K562 (cell line): ENCODE measurements around the gene CDKN2B-AS1. TPM values are rescaled to one million over a fixed set of nuclear protein-coding genes. Genes with fewer than 3 reads are reported as not detected.

Source experiments
- ATAC-seq: fragments of 200-7000 bp; cut with Tn5 transposase; 3 replicates; pipeline ENCODE4 v1.9.1; 2020; ENCODE audit warnings: moderate library complexity
- BruUV-seq: library from RNA; stranded (reverse); fragments of 400-500 nt; replicated peaks from 2 replicates; lab custom pipeline; 2021; lab: Mats Ljungman, UMichigan
- CTCF ChIA-PET: fragments of 300-600 bp; formaldehyde crosslinking; extraction: SDS; loops from one replicate; lab custom pipeline; 2021; ENCODE audit warnings: low intra/inter-chr PET ratio; lab: Yijun Ruan, JAX
- POLR2A ChIA-PET: fragments of 300-600, 350-650 bp; sonication (Branson Sonifier 250); formaldehyde crosslinking; extraction: SDS; loops from one replicate; lab custom pipeline; 2021; ENCODE audit warnings: antibody characterized with exemption, inconsistent platforms; lab: Yijun Ruan, JAX
- DNase-seq, 4 experiments: peaks; one replicate each; pipeline versions ENCODE4 v3.0.0 to v3.0.0-alpha.2; 2011 to 2018; ENCODE audit warnings: low spot score in 3 of 4, mixed read lengths in 3 of 4; ENCODE audit errors: extremely low read depth in 1 of 4
- FAIRE-seq: peaks from 2 replicates; lab custom pipeline; 2011; peaks lifted over from hg19 to GRCh38; lab: Jason Lieb, UNC
- H2AFZ ChIP-seq: 2 replicates; pipeline ENCODE4 v1.6.0; 2011; ENCODE audit warnings: low read depth, low read length, control low read depth, inconsistent platforms
- H3K27ac ChIP-seq: fragments of 200-600 bp; 3 replicates; pipeline ENCODE4 v1.8.0; 2011; ENCODE audit warnings: low read depth, mild to moderate bottlenecking, control low read depth, inconsistent platforms, low read length, moderate library complexity, mixed read lengths; ENCODE audit errors: extremely low read depth
- H3K27me3 ChIP-seq, 2 experiments: fragments of 300-600 bp in 1 of 2; 2 replicates in 1 of 2; 3 replicates in 1 of 2; pipeline versions ENCODE4 v1.6.0 to v1.8.0; 2011; ENCODE audit warnings: inconsistent platforms in 2 of 2, low read length in 2 of 2, mild to moderate bottlenecking in 1 of 2, mixed read lengths in 1 of 2, moderate library complexity in 1 of 2; ENCODE audit not compliant: control insufficient read depth in 2 of 2, insufficient read depth in 2 of 2
- H3K36me3 ChIP-seq: fragments of 300-600 bp; 3 replicates; pipeline ENCODE4 v1.8.0; 2011; ENCODE audit warnings: mild to moderate bottlenecking, low read length, inconsistent platforms; ENCODE audit not compliant: control insufficient read depth, insufficient read depth
- H3K4me1 ChIP-seq, 2 experiments: fragments of 200-600 bp in 1 of 2; replicated peaks in 1 of 2; 2 replicates in 1 of 2; 3 replicates in 1 of 2; pipeline versions ENCODE4 v1.5.1 to v1.8.0; 2011; ENCODE audit warnings: inconsistent platforms in 2 of 2, low read length in 2 of 2, mild to moderate bottlenecking in 1 of 2, mixed read lengths in 1 of 2, moderate library complexity in 1 of 2; ENCODE audit not compliant: control insufficient read depth in 2 of 2, insufficient read depth in 2 of 2
- H3K4me2 ChIP-seq: 2 replicates; pipeline ENCODE4 v1.6.1; 2011; ENCODE audit warnings: low read length, control low read depth, inconsistent platforms, mixed read lengths; ENCODE audit not compliant: insufficient read depth
- H3K4me3 ChIP-seq: fragments of 200-600 bp; sonication (generic), shearing (Covaris generic); 2 replicates; pipeline ENCODE4 v1.5.1; 2016; ENCODE audit warnings: control low read depth, inconsistent platforms
- H3K79me2 ChIP-seq: fragments of 200-600 bp; 3 replicates; pipeline ENCODE4 v1.8.0; 2011; ENCODE audit warnings: low read length, inconsistent platforms; ENCODE audit not compliant: control insufficient read depth, insufficient read depth
- H3K9ac ChIP-seq, 2 experiments: 2 replicates each; pipeline versions ENCODE4 v1.6.0 to v1.6.1; 2011; ENCODE audit warnings: low read depth in 2 of 2, low read length in 2 of 2, control low read depth in 1 of 2, inconsistent platforms in 1 of 2, mild to moderate bottlenecking in 1 of 2, mixed read lengths in 1 of 2; ENCODE audit not compliant: insufficient read depth in 1 of 2
- H3K9me1 ChIP-seq: one replicate; pipeline ENCODE4 v1.6.0; 2011; ENCODE audit warnings: inconsistent platforms, mild to moderate bottlenecking, low read length, moderate library complexity; ENCODE audit not compliant: control insufficient read depth, insufficient read depth
- H3K9me3 ChIP-seq: replicated peaks from 2 replicates; pipeline ENCODE4 v1.5.1; 2011; ENCODE audit warnings: low read depth, low read length, inconsistent platforms; ENCODE audit not compliant: control insufficient read depth, insufficient read depth
- H4K20me1 ChIP-seq: replicated peaks from 2 replicates; pipeline ENCODE4 v1.6.1; 2011; ENCODE audit warnings: low read length, inconsistent platforms, mixed read lengths; ENCODE audit not compliant: control insufficient read depth, insufficient read depth
- CHD4 ChIP-seq: fragments of 200-600 bp; sonication (generic); IDR thresholded peaks from 3 replicates; pipeline ENCODE4 v1.6.1; 2012; ENCODE audit warnings: low read depth, mild to moderate bottlenecking, mixed read lengths, low read length, inconsistent platforms; ENCODE audit not compliant: insufficient read depth, insufficient replicate concordance, poor library complexity, severe bottlenecking
- EZH2 ChIP-seq: IDR thresholded peaks from 2 replicates; pipeline ENCODE4 v1.6.1; 2012; ENCODE audit warnings: low read depth, mild to moderate bottlenecking, inconsistent platforms, low read length, borderline replicate concordance
- HNRNPL ChIP-seq: fragments of 200-400 bp; formaldehyde crosslinking; IDR thresholded peaks from 2 replicates; pipeline ENCODE4 v1.6.1; 2017; ENCODE audit warnings: low read depth, mild to moderate bottlenecking, low read length
- MAZ ChIP-seq, 2 experiments: fragments of 450-650 bp in 1 of 2; sonication (generic) in 1 of 2; formaldehyde crosslinking; IDR thresholded peaks in 1 of 2; conservative IDR thresholded peaks in 1 of 2; 2 replicates each; pipeline versions ENCODE4 v1.4.0 to v1.5.0; 2020; ENCODE audit warnings: mild to moderate bottlenecking in 1 of 2, missing genetic modification reagents in 1 of 2
- NCOA4 ChIP-seq: fragments of 450-650 bp; IDR thresholded peaks from 2 replicates; pipeline ENCODE4 v1.6.1; 2018; ENCODE audit warnings: mild to moderate bottlenecking; ENCODE audit not compliant: partially characterized antibody
- NFE2L1 ChIP-seq: fragments of 450-650 bp; IDR thresholded peaks from 2 replicates; pipeline ENCODE4 v1.6.1; 2016; ENCODE audit warnings: missing genetic modification characterization, low read depth, mild to moderate bottlenecking, missing compliant biosample characterization, moderate library complexity, borderline replicate concordance
- PTRF ChIP-seq: fragments of 450-650 bp; IDR thresholded peaks from 2 replicates; pipeline ENCODE4 v1.6.1; 2016; ENCODE audit warnings: mild to moderate bottlenecking, missing genetic modification characterization, missing compliant biosample characterization
- RBBP5 ChIP-seq: fragments of 200-600 bp; sonication (generic); IDR thresholded peaks from 2 replicates; pipeline ENCODE4 v1.6.1; 2012; ENCODE audit warnings: borderline replicate concordance, mild to moderate bottlenecking, low read length, control low read depth, inconsistent platforms; ENCODE audit not compliant: insufficient read depth, poor library complexity, severe bottlenecking
- SNIP1 ChIP-seq: fragments of 450-650 bp; IDR thresholded peaks from 2 replicates; pipeline ENCODE4 v1.7.1; 2017; ENCODE audit warnings: low read depth, mild to moderate bottlenecking
- STAG1 ChIP-seq: sonication (generic); formaldehyde crosslinking; IDR thresholded peaks from 2 replicates; pipeline ENCODE4 v1.5.0; 2020; ENCODE audit warnings: missing genetic modification reagents, borderline replicate concordance
- TCF7L2 ChIP-seq: fragments of 150-350 bp; IDR thresholded peaks from 2 replicates; pipeline ENCODE4 v1.6.1; 2016; ENCODE audit warnings: low read depth, mild to moderate bottlenecking, low read length, moderate library complexity
- WGBS: fragments of 100-300 bp; shearing (Covaris generic); methylation state at CpG from one replicate; pipeline ENCODE4 v1.1.6; 2016; ENCODE audit warnings: low coverage, mixed read lengths; ENCODE audit not compliant: insufficient coverage; ENCODE audit errors: missing lambda C conversion rate; 5-methylcytosine and 5-hydroxymethylcytosine counted together
- in situ Hi-C: fragments of 300-500 bp; cut with MboI; formaldehyde crosslinking; loops from 4 replicates; pipeline ENCODE4 v1.15.0; 2018; ENCODE audit warnings: inconsistent platforms, mixed read lengths
- intact Hi-C: fragments of 100-400 bp; cut with micrococcal nuclease; formaldehyde crosslinking; loops from 2 replicates; pipeline ENCODE4 v1.14.2; 2022
- polyA plus RNA-seq, 8 experiments: library from polyadenylated mRNA; depleted of rRNA in 4 of 8; stranded (reverse) in 5 of 8; unstranded in 3 of 8; fragments of >200 nt; fragmentation: Nextera tagmentation in 2 of 8; fragmentation: Illumina TruSeq in 1 of 8; extraction: Ambion mirVana in 2 of 8; extraction: Trizol in 1 of 8; gene quantifications; 2 replicates each; pipeline versions ENCODE4 v1.2.1 to v1.2.3, GENCODE V29; 2011 to 2014; ENCODE audit warnings: inconsistent platforms in 1 of 8, missing spikeins in 1 of 8
- total RNA-seq, 7 experiments: library from RNA; depleted of rRNA in 6 of 7; stranded (reverse); fragments of >200 nt in 6 of 7; fragmentation: Illumina TruSeq in 2 of 7; extraction: Trizol in 2 of 7; gene quantifications; 2 replicates each; pipeline versions ENCODE4 v1.2.1 to v1.2.3, GENCODE V29; 2011 to 2021; ENCODE audit warnings: low replicate concordance in 1 of 7

The CDKN2B-AS1 gene
- total and polyA plus RNA-seq, 9 of the 15 experiments (the other 6 are each of a cell fraction or from before 2014, with no cell fraction given) = not detected

DNA sequence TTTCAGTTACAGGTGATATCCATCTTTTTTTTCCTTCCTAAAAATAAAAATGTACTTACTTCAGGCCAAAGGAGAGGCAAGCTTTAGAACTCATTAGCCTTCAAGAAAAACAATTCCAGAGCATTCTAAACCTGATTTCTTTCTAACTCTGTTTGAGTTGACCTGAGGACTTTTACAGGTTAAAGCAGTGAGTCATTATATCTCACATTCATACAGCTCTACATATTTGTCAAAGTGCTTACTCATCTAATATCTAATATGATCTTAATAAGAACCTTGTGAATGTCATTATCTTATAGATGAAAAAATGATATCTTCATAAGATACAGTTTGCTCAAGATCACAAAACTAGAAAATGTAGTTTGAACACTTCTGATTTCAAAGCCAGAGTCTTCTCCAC is 163.7 kb downstream of the CDKN2B-AS1 start (continued):
- TF ChIP-seq PTRF (tag) (no peak), EZH2 (no peak), HNRNPL (no peak), CHD4 (no peak), STAG1 (no peak)

DNA sequence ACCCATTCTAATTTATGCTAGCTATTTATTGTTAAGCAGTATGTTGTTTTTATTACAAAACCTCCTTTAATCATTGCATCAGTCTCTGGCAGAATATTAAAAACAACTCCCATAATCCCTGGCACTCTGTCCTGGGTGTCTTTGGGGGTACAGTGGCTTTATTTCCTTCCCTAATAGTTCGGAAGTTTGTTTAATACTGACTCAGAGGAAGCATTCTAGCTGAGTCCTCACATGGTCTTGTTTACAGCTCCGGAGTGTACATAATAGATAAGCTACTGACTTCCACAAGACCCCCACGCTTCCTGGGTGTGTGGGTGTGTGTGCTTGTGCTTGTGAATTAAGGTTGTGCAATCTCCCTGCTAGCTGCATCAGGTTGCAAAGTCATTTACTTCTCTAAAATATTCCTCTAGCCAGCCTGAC is 164.3 kb downstream of the CDKN2B-AS1 start:
- Histone ChIP-seq H3K9me1 (no peaks in the 10 kb centered on the region), H3K9ac (no peak overlapping the region), H3K4me2 (no peak overlapping the region), H2AFZ (no peak overlapping the region), H3K27ac (no peak overlapping the region), H3K36me3 (no peaks in the 10 kb centered on the region), H4K20me1 (no peaks in the 10 kb centered on the region), H3K27me3 (no peaks in the 10 kb centered on the region), H3K79me2 (no peaks in the 10 kb centered on the region), H3K4me1 (no peaks in the 10 kb centered on the region), H3K4me3 (no peak overlapping the region), H3K9me3 (no peaks in the 10 kb centered on the region)
- in situ Hi-C loops (no loop called here), intact Hi-C loops (no loop called here)
- TF ChIP-seq NFE2L1 (tag) (no peak), NCOA4 (no peak), SNIP1 (no peak), MAZ (CRISPR knock-in tag; conservative IDR thresholded peaks at IDR 0.05 in 1 of 2, IDR thresholded peaks at IDR 0.05 in 1 of 2) (no peak), TCF7L2 (no peak), RBBP5 (no peak)
- BruUV-seq = no TSS peak
- DNase-seq (no peak), ATAC-seq (no peak), FAIRE-seq (no peak)
- no CpG with 5 or more reads among the region's 3 CpGs for WGBS
- ChIA-PET CTCF (no interaction called here), POLR2A (no interaction called here)
